HG03060 (cell line): ENCODE results near the gene WWP2.

ENCODE experiments used
- ATAC-seq: cut with Tn5 transposase; IDR thresholded peaks from one replicate; pipeline ENCODE4 v1.9.1; 2021; ENCODE audit warnings: low read depth, moderate number of reproducible peaks; ENCODE audit not compliant: unreplicated experiment

The WWP2 gene

DNA sequence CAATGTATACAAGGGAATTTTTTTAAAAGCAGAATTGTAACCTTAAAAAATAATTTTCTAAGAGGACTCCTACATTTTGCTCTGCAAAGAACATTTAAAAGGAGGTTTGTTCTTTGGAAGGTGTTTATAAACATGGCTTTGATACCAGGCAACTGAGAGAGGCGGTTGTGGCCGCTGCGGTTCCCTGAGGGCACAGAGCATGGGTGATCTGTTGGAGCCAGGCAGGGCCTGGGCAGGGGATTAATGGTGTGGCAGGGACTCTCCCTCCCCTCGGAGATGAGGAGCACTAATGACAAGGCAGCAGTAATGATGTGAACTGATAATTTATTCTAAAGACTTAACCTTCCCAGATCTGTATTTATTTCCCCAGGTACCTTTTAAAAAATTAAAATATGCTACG is 65.4 kb downstream of the WWP2 start:
- no peak for ATAC-seq

GRCh38 chr16:69829338-69829737 is 67.2 kb downstream of the WWP2 start:
- ATAC-seq: no peak

DNA sequence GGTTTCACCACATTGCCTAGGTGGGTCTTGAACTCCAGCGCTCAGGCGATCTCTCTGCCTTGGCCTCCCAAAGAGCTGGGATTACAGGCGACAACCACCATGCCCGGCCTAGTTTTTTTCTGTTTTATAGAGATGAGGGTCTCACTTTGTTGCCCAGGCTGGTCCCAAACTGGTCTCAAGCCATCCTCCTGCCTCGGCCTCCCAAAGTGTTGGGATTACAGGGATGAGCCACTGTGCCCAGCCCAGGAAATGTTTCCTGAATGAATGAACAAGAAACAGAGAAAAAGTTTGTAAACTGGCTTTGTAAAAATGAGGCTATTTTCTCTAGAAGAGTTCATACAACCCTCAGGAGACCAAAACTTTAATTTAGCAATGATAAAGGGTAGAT is 68.0 kb downstream of the WWP2 start:
- no peak for ATAC-seq

DNA sequence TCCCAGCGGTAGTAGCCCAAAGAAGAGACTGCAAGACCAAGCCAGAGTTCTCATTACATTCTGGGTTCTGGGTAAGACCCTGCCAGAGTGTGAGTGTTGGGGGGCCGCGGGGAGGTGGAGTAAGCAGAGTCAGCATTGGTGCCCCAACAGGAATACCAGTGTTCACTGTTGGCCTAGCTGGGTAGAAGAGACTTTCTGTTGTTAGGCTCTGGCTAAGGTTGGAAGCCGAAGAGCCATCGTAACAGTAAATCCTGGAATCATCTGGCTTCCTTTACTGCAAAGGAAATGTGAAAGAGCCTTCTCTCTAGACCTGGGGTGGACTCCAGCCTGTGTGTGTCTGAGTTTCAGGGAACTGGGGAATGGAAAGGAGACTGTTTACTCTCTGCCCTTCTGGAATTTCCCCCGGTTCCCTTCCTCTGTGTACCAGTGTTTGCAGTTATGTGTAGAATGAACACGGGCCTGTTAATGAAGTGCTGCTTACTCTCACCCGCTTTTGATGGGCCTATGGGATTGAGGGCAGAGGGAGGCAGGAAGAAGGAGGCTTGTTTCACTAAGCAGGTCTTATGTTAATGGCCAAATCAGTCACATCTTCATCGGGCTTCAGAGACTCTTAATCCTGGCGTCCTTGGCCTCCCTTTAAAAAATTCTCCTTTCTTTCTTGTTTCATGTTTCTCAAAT is 68.5 kb downstream of the WWP2 start:
- ATAC-seq: no peak

- ATAC-seq: no peak
These were observed 69.3 kb downstream of the WWP2 start for GRCh38 chr16:69831212-69832123.

DNA sequence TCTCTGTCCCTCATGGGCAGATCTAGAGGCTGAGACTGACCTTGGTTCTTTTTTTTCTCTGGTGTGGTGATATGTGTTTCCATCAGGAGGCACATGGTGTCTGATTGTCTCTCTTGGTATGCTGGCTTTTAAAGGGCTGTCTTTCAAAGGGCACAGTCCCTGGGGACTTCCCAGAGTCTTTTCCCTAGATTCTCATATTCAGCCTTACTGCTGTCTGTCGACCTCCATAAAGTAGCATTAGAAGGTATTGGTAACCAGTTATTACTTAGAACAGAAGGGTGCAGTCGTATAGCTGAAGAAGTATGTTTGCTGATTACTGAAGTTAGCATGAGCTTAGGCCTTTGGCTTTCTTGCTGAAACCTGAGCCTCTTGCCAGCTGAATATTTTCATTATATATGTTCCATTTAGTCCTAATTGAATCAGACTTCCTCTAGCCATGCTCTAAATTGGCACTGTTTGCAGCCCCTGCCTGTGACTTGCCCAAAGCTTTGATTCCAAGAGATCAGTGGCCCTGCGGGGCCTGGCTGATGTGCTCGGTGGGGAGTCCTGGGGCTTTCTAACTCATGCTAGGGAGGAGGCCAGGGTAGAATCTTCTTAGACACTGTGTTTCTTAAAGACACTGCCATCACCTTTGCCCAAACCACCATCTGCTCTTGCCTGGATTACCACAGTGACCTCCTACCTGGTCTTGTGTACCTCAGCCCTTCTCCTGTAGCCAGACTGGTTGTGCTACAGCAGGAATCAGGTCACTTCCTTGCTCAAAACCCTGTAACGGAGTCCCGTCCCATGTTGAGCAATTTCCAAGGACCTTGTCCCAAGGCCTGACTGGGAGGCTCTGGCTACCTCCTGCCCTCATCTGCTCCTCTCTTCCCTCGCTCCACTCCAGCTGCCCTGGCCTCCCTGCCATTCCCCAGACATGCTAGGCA is 71.5 kb downstream of the WWP2 start:
- no peak for ATAC-seq

DNA sequence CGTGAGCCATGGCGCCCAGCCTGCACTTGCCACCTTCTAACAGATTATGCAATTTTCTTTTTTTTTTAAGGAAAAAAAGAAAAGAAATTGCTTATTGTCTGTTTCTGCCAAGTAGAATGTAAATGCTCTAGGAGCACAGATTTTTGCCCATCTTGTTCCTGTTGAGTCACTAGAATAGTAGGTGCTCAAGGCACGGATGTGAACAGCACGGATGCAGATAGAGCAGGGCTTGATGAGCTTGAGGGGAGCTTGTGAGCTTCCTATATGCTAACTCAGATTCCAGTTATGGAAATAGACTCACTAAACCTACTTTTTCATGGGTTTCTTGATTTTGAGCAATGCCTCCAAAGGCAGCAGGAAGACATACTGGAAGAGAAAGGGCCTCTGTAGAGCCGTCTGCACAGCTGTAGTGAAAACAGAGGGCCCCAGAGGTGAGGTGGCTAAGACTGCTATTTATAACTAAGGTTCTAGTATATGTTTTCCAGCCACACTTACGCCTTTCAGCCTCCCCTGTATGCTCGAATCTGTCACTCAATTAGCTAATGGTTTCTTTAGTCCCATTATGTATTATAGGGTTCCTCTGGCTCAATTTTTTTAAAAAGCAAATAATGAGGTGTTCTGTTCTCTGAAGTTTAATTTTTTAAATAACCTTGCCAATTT is 72.8 kb downstream of the WWP2 start:
- no peak for ATAC-seq

GRCh38 chr16:69836257-69836656 is 74.1 kb downstream of the WWP2 start:
- no peak for ATAC-seq

- ATAC-seq: no peak
These were observed 75.2 kb downstream of the WWP2 start for GRCh38 chr16:69837380-69837779.

DNA sequence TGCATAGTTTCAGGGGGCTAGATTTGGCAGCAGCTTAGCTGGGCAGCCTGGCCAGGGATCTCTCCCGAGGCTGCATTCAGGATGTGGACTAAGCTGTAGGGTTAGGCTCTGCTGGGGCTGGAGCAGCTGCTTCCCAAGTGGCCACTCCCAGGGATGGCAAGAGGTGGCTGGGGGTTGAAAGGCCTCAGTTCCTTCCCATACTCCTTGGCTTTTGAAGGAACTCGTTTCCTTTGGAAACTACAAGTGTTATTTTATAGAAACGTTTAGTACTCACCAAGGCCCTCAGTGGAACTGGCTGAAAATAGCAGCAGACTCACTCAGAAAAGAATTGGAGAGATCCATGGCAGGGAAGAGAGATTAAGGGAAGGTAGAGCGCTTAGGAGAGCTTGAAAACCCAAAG is 76.4 kb downstream of the WWP2 start:
- ATAC-seq: no peak

DNA sequence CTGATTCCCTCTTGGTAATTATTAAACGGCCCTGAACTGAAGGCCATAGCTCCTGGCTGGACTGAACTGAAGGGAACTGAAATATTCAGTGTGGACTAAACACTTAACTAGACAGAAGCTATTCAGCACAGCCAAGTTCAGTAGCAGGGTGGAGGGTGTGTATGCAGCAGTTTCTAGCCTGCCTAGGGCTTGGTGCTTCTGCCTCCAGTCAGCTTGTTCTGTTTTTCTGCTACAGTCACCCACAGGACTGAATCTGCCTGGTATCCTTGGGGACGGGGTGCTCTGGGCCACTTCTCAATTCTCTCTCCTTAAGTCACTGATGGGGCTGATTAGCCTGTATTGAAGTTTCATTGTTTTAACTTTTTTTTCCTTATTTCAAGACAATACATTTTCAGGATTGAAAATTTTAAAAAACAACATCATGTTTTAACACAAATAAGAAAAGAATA is 77.1 kb downstream of the WWP2 start:
- ATAC-seq: no peak

GRCh38 chr16:69839798-69840409 is 77.8 kb downstream of the WWP2 start:
- ATAC-seq: no peak

DNA sequence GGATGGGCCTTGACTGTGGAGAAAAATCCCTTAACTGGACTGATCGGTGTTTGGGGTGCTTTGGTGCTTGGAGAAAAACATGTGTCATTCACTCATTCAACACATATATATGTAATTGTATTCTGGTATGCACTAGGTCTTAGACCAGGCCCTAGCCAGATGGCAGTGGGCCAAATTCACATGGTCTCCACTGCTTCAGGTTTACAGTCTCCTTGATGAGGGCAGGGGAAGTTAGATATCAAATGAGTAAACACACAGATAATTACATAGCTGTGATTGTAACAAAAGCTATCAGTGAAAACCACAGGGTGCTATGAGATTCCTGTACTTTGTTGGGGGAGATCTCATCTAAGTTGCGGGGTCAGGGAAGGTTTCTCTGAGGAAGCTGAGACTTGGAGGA is 78.8 kb downstream of the WWP2 start:
- ATAC-seq: no peak

- ATAC-seq: no peak
These were observed 82.3 kb downstream of the WWP2 start for GRCh38 chr16:69844441-69844840.

DNA sequence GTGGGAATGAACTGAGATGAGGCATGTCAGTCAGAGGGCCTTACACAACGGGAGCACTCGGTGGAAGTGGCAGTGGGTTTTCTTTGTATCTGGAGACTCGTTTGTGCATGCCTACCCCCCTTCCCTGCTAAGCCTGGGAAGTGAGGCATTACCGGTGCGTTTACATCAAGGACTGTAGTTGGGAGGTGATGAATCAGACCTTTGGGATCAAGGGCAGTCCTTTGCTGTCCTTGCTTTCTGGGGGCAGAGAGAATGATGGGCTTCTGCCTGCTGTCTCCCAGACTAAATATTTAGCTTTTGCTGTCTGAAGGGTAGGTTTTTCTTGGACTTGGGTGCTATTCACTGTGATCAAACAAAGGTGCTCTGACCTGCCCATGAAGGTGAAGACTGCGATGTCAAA is 83.0 kb downstream of the WWP2 start:
- ATAC-seq: no peak

DNA sequence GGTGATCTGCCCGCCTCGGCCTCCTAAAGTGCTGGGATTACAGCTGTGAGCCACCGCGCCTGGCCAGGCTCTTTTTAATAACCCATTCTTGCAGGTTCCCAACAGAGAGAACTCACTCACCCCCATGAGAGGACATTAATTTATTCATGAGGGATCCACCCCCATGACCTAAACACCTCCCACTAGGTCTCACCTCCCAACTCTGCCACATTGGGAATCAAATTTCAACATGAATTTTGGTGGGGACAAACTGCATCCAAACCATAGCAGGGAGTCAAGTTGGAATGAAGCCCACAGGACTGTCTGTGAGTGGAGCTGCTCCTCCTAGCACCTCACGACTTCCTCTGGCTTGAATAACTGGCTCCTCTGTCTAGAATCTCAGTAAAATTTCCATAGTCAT is 85.5 kb downstream of the WWP2 start:
- no peak for ATAC-seq

GRCh38 chr16:69848637-69849545 is 86.8 kb downstream of the WWP2 start:
- ATAC-seq: no peak

GRCh38 chr16:69851491-69852240 is 89.5 kb downstream of the WWP2 start:
- ATAC-seq: no peak
